H1 (cell line): ENCODE measurements around the gene RNF126. TPM values are rescaled to one million over a fixed set of nuclear protein-coding genes. Genes with fewer than 3 reads are reported as not detected.
A peak's percentile ranks its signal among the peaks of the same experiment; 100 is the strongest.

Source experiments
- CTCF ChIA-PET: fragments of 300-600 bp; sonication (Branson Sonifier 250); formaldehyde crosslinking; loops from one replicate; lab custom pipeline; 2021; ENCODE audit not compliant: partially characterized antibody; lab: Charles Lee
- POLR2A ChIA-PET: fragments of 300-600 bp; sonication (Branson Sonifier 250); formaldehyde crosslinking; loops from one replicate; lab custom pipeline; 2021; ENCODE audit warnings: inconsistent platforms; ENCODE audit not compliant: partially characterized antibody; lab: Charles Lee
- DNase-seq, 2 experiments: peaks; one replicate each; pipeline versions ENCODE4 v3.0.0 to v3.0.0-alpha.2; 2010 to 2022; ENCODE audit warnings: low spot score in 2 of 2, low read depth in 1 of 2, mixed read lengths in 1 of 2
- FAIRE-seq: peaks from 2 replicates; lab custom pipeline; 2011; peaks lifted over from hg19 to GRCh38; lab: Jason Lieb, UNC
- H2AFZ ChIP-seq: 2 replicates; pipeline ENCODE4 v1.8.1; 2012; ENCODE audit warnings: low read length, inconsistent platforms
- H2AK5ac ChIP-seq: 2 replicates; pipeline ENCODE4 v1.6.1; 2013; ENCODE audit warnings: low read depth, low read length
- H2BK120ac ChIP-seq: replicated peaks from 2 replicates; pipeline ENCODE3; 2013; ENCODE audit warnings: low read depth, low read length, inconsistent platforms
- H2BK12ac ChIP-seq: 2 replicates; pipeline ENCODE4 v1.6.1; 2013; ENCODE audit warnings: low read depth, low read length
- H2BK15ac ChIP-seq: 2 replicates; pipeline ENCODE4 v1.6.1; 2013; ENCODE audit warnings: low read length
- H2BK20ac ChIP-seq: 2 replicates; pipeline ENCODE4 v1.6.1; 2013; ENCODE audit warnings: low read length
- H2BK5ac ChIP-seq: 2 replicates; pipeline ENCODE4 v1.6.1; 2013; ENCODE audit warnings: low read depth, low read length
- H3K14ac ChIP-seq: 2 replicates; pipeline ENCODE4 v1.6.1; 2013; ENCODE audit warnings: inconsistent platforms; ENCODE audit not compliant: insufficient read length
- H3K18ac ChIP-seq: 2 replicates; pipeline ENCODE4 v1.6.1; 2013; ENCODE audit warnings: low read length; ENCODE audit errors: extremely low read depth
- H3K23ac ChIP-seq: 2 replicates; pipeline ENCODE4 v1.6.1; 2013; ENCODE audit warnings: inconsistent platforms; ENCODE audit not compliant: insufficient read length
- H3K23me2 ChIP-seq: 2 replicates; pipeline ENCODE4 v1.6.1; 2013; ENCODE audit warnings: low read depth, low read length
- H3K27ac ChIP-seq: 2 replicates; pipeline ENCODE4 v1.6.1; 2011; ENCODE audit warnings: low read depth, low read length, inconsistent platforms
- H3K27me3 ChIP-seq, 4 experiments: replicated peaks in 1 of 4; 1 replicate in 1 of 4; 2 replicates in 3 of 4; pipeline versions ENCODE4 v1.6.1 to v1.8.1; 2011 to 2013; ENCODE audit warnings: low read length in 3 of 4, mild to moderate bottlenecking in 3 of 4, inconsistent platforms in 2 of 4, mixed read lengths in 2 of 4, moderate library complexity in 1 of 4; ENCODE audit not compliant: control insufficient read depth in 3 of 4, insufficient read depth in 3 of 4; ENCODE audit errors: extremely low read depth in 1 of 4
- H3K36me3 ChIP-seq, 4 experiments: 2 replicates each; pipeline versions ENCODE4 v1.6.1 to v1.8.1; 2011 to 2013; ENCODE audit warnings: mild to moderate bottlenecking in 4 of 4, low read length in 3 of 4, moderate library complexity in 2 of 4, control low read depth in 1 of 4, inconsistent platforms in 1 of 4; ENCODE audit not compliant: insufficient read depth in 4 of 4, control insufficient read depth in 2 of 4
- H3K4ac ChIP-seq: replicated peaks from 2 replicates; pipeline ENCODE3; 2013; ENCODE audit warnings: low read length, low read depth, mixed read lengths, inconsistent platforms; ENCODE audit not compliant: insufficient read length
- H3K4me1 ChIP-seq, 4 experiments: replicated peaks in 1 of 4; 1 replicate in 1 of 4; 2 replicates in 3 of 4; pipeline versions ENCODE4 v1.6.1 to v1.8.1; 2011 to 2013; ENCODE audit warnings: low read length in 3 of 4, inconsistent platforms in 2 of 4, mixed read lengths in 1 of 4; ENCODE audit not compliant: insufficient read depth in 4 of 4, control insufficient read depth in 3 of 4
- H3K4me2 ChIP-seq, 2 experiments: 2 replicates each; pipeline versions ENCODE4 v1.6.1 to v1.8.1; 2011 to 2013; ENCODE audit warnings: low read depth in 2 of 2, low read length in 2 of 2, control low read depth in 1 of 2, inconsistent platforms in 1 of 2, mild to moderate bottlenecking in 1 of 2; ENCODE audit not compliant: insufficient read depth in 1 of 2
- H3K4me3 ChIP-seq, 4 experiments: fragments of 200-600, 300-600 bp in 1 of 4; sonication (generic), shearing (Covaris generic), sonication (Bioruptor Twin) in 1 of 4; 2 replicates each; pipeline versions ENCODE4 v1.5.1 to v1.8.1; 2011 to 2016; ENCODE audit warnings: low read length in 4 of 4, low read depth in 3 of 4, control low read depth in 2 of 4, inconsistent platforms in 2 of 4, mild to moderate bottlenecking in 2 of 4, mixed read lengths in 1 of 4, moderate library complexity in 1 of 4; ENCODE audit not compliant: insufficient read depth in 2 of 4; ENCODE audit errors: extremely low read depth in 1 of 4
- H3K56ac ChIP-seq: replicated peaks from 2 replicates; pipeline ENCODE3; 2013; ENCODE audit warnings: low read depth, mild to moderate bottlenecking, mixed read lengths, low read length, inconsistent platforms; ENCODE audit not compliant: insufficient read length
- H3K79me1 ChIP-seq: 2 replicates; pipeline ENCODE4 v1.6.1; 2013; ENCODE audit warnings: low read depth, low read length, control low read depth
- H3K79me2 ChIP-seq, 2 experiments: 2 replicates each; pipeline versions ENCODE4 v1.6.1 to v1.8.1; 2012 to 2013; ENCODE audit warnings: low read length in 2 of 2, mild to moderate bottlenecking in 2 of 2, inconsistent platforms in 1 of 2; ENCODE audit not compliant: insufficient read depth in 2 of 2, control insufficient read depth in 1 of 2
- H3K9ac ChIP-seq, 4 experiments: replicated peaks in 1 of 4; 1 replicate in 1 of 4; 2 replicates in 3 of 4; pipeline versions ENCODE4 v1.6.1 to v1.8.1; 2011 to 2013; ENCODE audit warnings: low read depth in 3 of 4, low read length in 3 of 4, control low read depth in 2 of 4, mild to moderate bottlenecking in 2 of 4, moderate library complexity in 2 of 4, inconsistent platforms in 1 of 4; ENCODE audit errors: extremely low read depth in 1 of 4
- H3K9me3 ChIP-seq, 2 experiments: 2 replicates each; pipeline versions ENCODE4 v1.6.1 to v1.8.1; 2012 to 2013; ENCODE audit warnings: mild to moderate bottlenecking in 2 of 2, moderate library complexity in 2 of 2, control low read depth in 1 of 2, inconsistent platforms in 1 of 2, low read depth in 1 of 2, low read length in 1 of 2, mixed read lengths in 1 of 2; ENCODE audit not compliant: insufficient read depth in 2 of 2
- H4K20me1 ChIP-seq, 2 experiments: replicated peaks in 1 of 2; 2 replicates each; pipeline versions ENCODE3 to v1.8.1; 2011 to 2013; ENCODE audit warnings: inconsistent platforms in 2 of 2, low read length in 2 of 2, mild to moderate bottlenecking in 1 of 2; ENCODE audit not compliant: insufficient read depth in 2 of 2, control insufficient read depth in 1 of 2
- H4K5ac ChIP-seq: 2 replicates; pipeline ENCODE4 v1.6.1; 2013; ENCODE audit warnings: low read length, low read depth, mixed read lengths, inconsistent platforms; ENCODE audit not compliant: insufficient read length
- H4K8ac ChIP-seq: 2 replicates; pipeline ENCODE4 v1.8.0; 2013; ENCODE audit warnings: mild to moderate bottlenecking, moderate library complexity, low read length, inconsistent platforms; ENCODE audit not compliant: insufficient read depth; ENCODE audit errors: extremely low read depth
- H4K91ac ChIP-seq: replicated peaks from 2 replicates; pipeline ENCODE3; 2013; ENCODE audit warnings: low read length, mixed read lengths, inconsistent platforms; ENCODE audit not compliant: insufficient read length
- ASH2L ChIP-seq: fragments of 200-600, 300-600 bp; sonication (generic); IDR thresholded peaks from one replicate; pipeline ENCODE4 v1.7.1; 2017; ENCODE audit warnings: low read length
- ATF3 ChIP-seq: IDR thresholded peaks from 2 replicates; pipeline ENCODE4 v1.6.1; 2011; ENCODE audit warnings: low read depth, mild to moderate bottlenecking, low read length; ENCODE audit not compliant: insufficient read depth
- BCL11A ChIP-seq, 2 experiments: IDR thresholded peaks; one replicate each; pipeline ENCODE4 v1.6.1; 2011; ENCODE audit warnings: low read depth in 2 of 2, low read length in 2 of 2, mild to moderate bottlenecking in 2 of 2
- CBX8 ChIP-seq: fragments of 300-800, 300-1000 bp; sonication (generic); IDR thresholded peaks from 2 replicates; pipeline ENCODE4 v1.7.1; 2016; ENCODE audit warnings: low read depth, low read length, borderline replicate concordance
- CREB1 ChIP-seq: IDR thresholded peaks from 2 replicates; pipeline ENCODE4 v1.6.1; 2012; ENCODE audit warnings: inconsistent platforms
- GTF2F1 ChIP-seq: IDR thresholded peaks from 2 replicates; pipeline ENCODE4 v1.6.1; 2012; ENCODE audit warnings: low read depth, low read length, improper control_type of control experiment, borderline replicate concordance
- KDM5A ChIP-seq: fragments of 200-600 bp; IDR thresholded peaks from 2 replicates; pipeline ENCODE4 v1.7.1; 2012; ENCODE audit warnings: mild to moderate bottlenecking, low read length, inconsistent platforms, mixed read lengths
- PHF8 ChIP-seq: fragments of 200-600 bp; sonication (generic); conservative IDR thresholded peaks from 2 replicates; pipeline ENCODE4 v1.7.1; 2012; ENCODE audit warnings: low read depth, mild to moderate bottlenecking, inconsistent platforms, low read length, moderate library complexity
- POLR2AphosphoS5 ChIP-seq: IDR thresholded peaks from 2 replicates; pipeline ENCODE4 v1.6.1; 2011; ENCODE audit warnings: low read depth, low read length
- SIX5 ChIP-seq: IDR thresholded peaks from 2 replicates; pipeline ENCODE4 v1.6.1; 2011; ENCODE audit warnings: mild to moderate bottlenecking, low read depth, low read length
- SP2 ChIP-seq: IDR thresholded peaks from 2 replicates; pipeline ENCODE4 v1.6.1; 2012; ENCODE audit warnings: mild to moderate bottlenecking, low read length, inconsistent platforms
- SP4 ChIP-seq: IDR thresholded peaks from 2 replicates; pipeline ENCODE4 v1.6.1; 2012; ENCODE audit warnings: low read length, inconsistent platforms
- SRF ChIP-seq: IDR thresholded peaks from 2 replicates; pipeline ENCODE4 v1.6.1; 2011; ENCODE audit warnings: mild to moderate bottlenecking, low read depth, low read length, moderate library complexity
- TAF7 ChIP-seq: optimal IDR thresholded peaks from 2 replicates; pipeline ENCODE3; 2011; ENCODE audit warnings: low read depth, mild to moderate bottlenecking, inconsistent platforms, low read length, moderate library complexity, borderline replicate concordance
- TBP ChIP-seq: IDR thresholded peaks from 2 replicates; pipeline ENCODE4 v1.6.1; 2011; ENCODE audit warnings: low read depth, low read length, improper control_type of control experiment
- WGBS, 2 experiments: shearing (Covaris generic) in 1 of 2; methylation state at CpG; one replicate each; pipeline versions ENCODE4 v1.1.6 to v1.1.7; 2013 to 2015; ENCODE audit warnings: low lambda C conversion rate in 2 of 2, mixed read lengths in 2 of 2, inconsistent platforms in 1 of 2, low coverage in 1 of 2, missing lambda C conversion rate in 1 of 2; ENCODE audit not compliant: insufficient replicate concordance in 2 of 2, insufficient coverage in 1 of 2, insufficient read length in 1 of 2; ENCODE audit errors: extremely low coverage in 1 of 2, missing lambda C conversion rate in 1 of 2; 5-methylcytosine and 5-hydroxymethylcytosine counted together
- polyA plus RNA-seq, 7 experiments: library from polyadenylated mRNA; depleted of rRNA in 3 of 7; stranded (reverse) in 5 of 7; unstranded in 2 of 7; fragments of >200 nt in 5 of 7; fragments of 200-250 nt in 2 of 7; gene quantifications; 1 replicate in 5 of 7; 2 replicates in 1 of 7; 4 replicates in 1 of 7; pipeline versions ENCODE4 v1.2.1 to v1.2.3, GENCODE V29; 2011 to 2013; ENCODE audit warnings: missing spikeins in 2 of 7, mixed read lengths in 2 of 7
- total RNA-seq: library from RNA; stranded (reverse); fragmentation: NEBNext Ultra II Directional; extraction: Animal tissue kit (Norgen Biotek cat#: 25700); gene quantifications from 2 replicates; pipeline ENCODE4 v1.2.1, GENCODE V29; 2021

Gene RNF126
- total and polyA plus RNA-seq, 2 of the 8 experiments (the other 6 are each of a cell fraction or from before 2014, with no cell fraction given), result 21.8 to 68.0 TPM

DNA sequence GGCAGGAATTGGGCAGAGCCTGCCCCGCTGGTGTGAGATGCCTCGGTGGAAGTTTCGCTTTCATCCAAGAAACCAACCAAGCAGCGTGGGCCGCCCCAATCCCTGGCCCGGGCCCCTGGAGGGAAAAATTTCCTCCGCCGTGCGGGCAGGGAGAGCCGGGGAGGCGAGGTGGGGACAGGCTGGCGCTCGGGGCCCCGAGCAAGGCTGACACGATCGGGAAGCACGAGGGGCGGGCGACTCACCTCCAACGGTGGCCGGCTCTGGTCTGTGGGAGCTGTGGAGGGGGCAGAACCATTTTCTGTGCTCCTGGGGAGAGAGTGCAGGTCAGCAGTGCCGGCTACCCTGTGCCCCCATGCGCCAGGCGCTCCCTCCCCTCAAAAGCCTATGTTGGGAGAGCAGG is 11.0 kb downstream of the RNF126 start:
- Histone ChIP-seq H3K79me1 (peaks cover 14% of the 10 kb centered on the region), H3K36me3 (peaks cover 2 to 54% (median 17%) of the 10 kb centered on the region in 4 experiments; a peak in 6 of 8 replicates), H3K27me3 (no peaks in the 10 kb centered on the region), H3K4me2 (no peak overlapping the region), H4K20me1 (peaks cover 29 to 34% of the 10 kb centered on the region in 2 experiments), H3K56ac (no peak overlapping the region), H2BK5ac (no peak overlapping the region), H3K9ac (no peak overlapping the region), H3K23me2 (no peaks in the 10 kb centered on the region), H3K27ac (no peak overlapping the region), H4K5ac (no peak overlapping the region), H2BK12ac (no peak overlapping the region), H3K4me1 (no peaks in the 10 kb centered on the region), H2BK15ac (no peak overlapping the region), H4K8ac (peak overlapping the region; percentile 62; the same call in 1 of the 2 replicates), H3K4me3 (no peak overlapping the region), H2AFZ (no peak overlapping the region), H3K23ac (no peak overlapping the region), H2BK20ac (no peak overlapping the region), H4K91ac (no peak overlapping the region), H3K18ac (no peak overlapping the region), H3K9me3 (no peaks in the 10 kb centered on the region), H3K79me2 (peaks cover 14 to 48% of the 10 kb centered on the region in 2 experiments), H2AK5ac (no peak overlapping the region), H2BK120ac (no peak overlapping the region), H3K14ac (no peak overlapping the region), H3K4ac (no peak overlapping the region)
- ChIA-PET POLR2A (interaction anchor here (1.3 kb wide), 1 partner anchor 28 kb away, joined by 3 read pairs; no protein-coding TSS in a partner anchor), CTCF (no interaction called here)
- FAIRE-seq (no peak), DNase-seq (no peak)
- WGBS, 2 experiments, result 80% methylated on average over 13 of the region's 24 CpGs; no CpG with 5 or more reads in 1 of the 2 experiments
- TF ChIP-seq SRF (no peak), CREB1 (no peak), GTF2F1 (no peak), ATF3 (no peak), PHF8 (no peak), SIX5 (no peak), BCL11A (IDR thresholded peaks at IDR 0.05; ENCODE audit: low read depth in 2 of 2, low read length in 2 of 2) (no peak), KDM5A (no peak), ASH2L (no peak), TBP (no peak), POLR2AphosphoS5 (no peak), SP2 (no peak), TAF7 (no peak), CBX8 (no peak), SP4 (no peak)
